GM12873 (cell line): ENCODE measurements around the gene XPO6.

ENCODE experiments used
- CTCF ChIP-seq: IDR thresholded peaks from 2 replicates; pipeline ENCODE4 v1.5.1; 2012; ENCODE audit warnings: low read depth, mild to moderate bottlenecking, moderate library complexity, low read length, control low read depth; ENCODE audit not compliant: insufficient read depth; ENCODE audit errors: missing control alignments

XPO6 gene

GRCh38 chr16:28200661-28201060 lies 11.1 kb downstream of the XPO6 start:
- no peak for TF ChIP-seq CTCF

GRCh38 chr16:28196387-28196987 lies 15.3 kb downstream of the XPO6 start:
- TF ChIP-seq CTCF: no peak

GRCh38 chr16:28195859-28196258 lies 15.9 kb downstream of the XPO6 start:
- TF ChIP-seq CTCF: no peak

- no peak for TF ChIP-seq CTCF
Observed at GRCh38 chr16:28193530-28194423, 18.0 kb downstream of the XPO6 start.

- TF ChIP-seq CTCF: peak; percentile 37
Observed at GRCh38 chr16:28192806-28193529, 18.8 kb downstream of the XPO6 start.

- TF ChIP-seq CTCF: no peak
Observed at GRCh38 chr16:28191364-28191960, 20.3 kb downstream of the XPO6 start.

- TF ChIP-seq CTCF: no peak
Observed at GRCh38 chr16:28189245-28189644, 22.5 kb downstream of the XPO6 start.
